ENCODE results near the gene HDDC2. TPM values are rescaled to one million over a fixed set of nuclear protein-coding genes. Genes with fewer than 3 reads are reported as not detected.

Gene HDDC2
- total RNA-seq, 2 donors from 2014 or later = 51.5 to 74.4 TPM

Other genes starting within 250 kb of the HDDC2 start
- 1 to 10 TPM in 1 of 2 donors, under 1 TPM in 1; 0.58 to 1.1 TPM for gene TPD52L1, start 148.2 kb downstream of the HDDC2 start, total RNA-seq

All from activated T-helper 17 cell treated with anti-CD3 and anti-CD28 coated beads, Interleukin-2, amount 50 U/mL, for 72 hours (primary cell).